Stimulated activated naive B cell treated with anti-CD40 and anti-IgM and Interleukin-4, amounts not matched to agents 10 μg/mL and 1 μg/mL and 100 μg/mL, for 72 hours (primary cell): Measurements from ENCODE around the gene MSANTD1.

Source experiments
- ATAC-seq, 2 donors: fragments of 150-1000 bp; cut with Tn5 transposase; replicated peaks; 2 replicates each; pipeline ENCODE4 v1.10.0; 2021; ENCODE audit warnings: moderate library complexity in 1 of 2
- DNase-seq: peaks from one replicate; pipeline ENCODE4 v3.0.0; 2021
- H3K27ac Mint-ChIP-seq: one replicate; pipeline ENCODE4 v1.8.0; 2022; ENCODE audit warnings: mild to moderate bottlenecking, mixed read lengths
- H3K27me3 Mint-ChIP-seq, 2 donors: one replicate each; pipeline ENCODE4 v1.8.0; 2022; ENCODE audit warnings: mixed read lengths in 2 of 2
- H3K36me3 Mint-ChIP-seq, 2 donors: one replicate each; pipeline ENCODE4 v1.8.0; 2022; ENCODE audit warnings: mixed read lengths in 2 of 2, mild to moderate bottlenecking in 1 of 2
- H3K4me1 Mint-ChIP-seq, 2 donors: one replicate each; pipeline ENCODE4 v1.8.0; 2022; ENCODE audit warnings: mixed read lengths in 2 of 2, mild to moderate bottlenecking in 1 of 2
- H3K4me3 Mint-ChIP-seq, 2 donors: one replicate each; pipeline ENCODE4 v1.8.0; 2022; ENCODE audit warnings: mild to moderate bottlenecking in 2 of 2, mixed read lengths in 2 of 2, moderate library complexity in 1 of 2
- H3K9me3 Mint-ChIP-seq, 2 donors: one replicate each; pipeline ENCODE4 v1.8.0; 2022; ENCODE audit warnings: mixed read lengths in 2 of 2, mild to moderate bottlenecking in 1 of 2

Gene MSANTD1

GRCh38 chr4:3223346-3223745, 25.6 kb upstream of the MSANTD1 start:
- DNase-seq (no peak), ATAC-seq (no peak)
- Mint-ChIP-seq H3K9me3 (no peaks in the 10 kb centered on the region), H3K36me3 (peaks cover 48 to 63% of the 10 kb centered on the region in 2 donors), H3K4me3 (no peak overlapping the region), H3K4me1 (peaks cover 0 to 3% of the 10 kb centered on the region in 2 donors), H3K27me3 (no peaks in the 10 kb centered on the region), H3K27ac (no peak overlapping the region)

- Mint-ChIP-seq H3K4me3 (no peak overlapping the region), H3K9me3 (no peaks in the 10 kb centered on the region), H3K4me1 (no peaks in the 10 kb centered on the region), H3K27ac (peak overlapping the region; percentile 87), H3K36me3 (peaks cover 49 to 63% of the 10 kb centered on the region in 2 donors), H3K27me3 (no peaks in the 10 kb centered on the region)
- DNase-seq, result no peak
- no peak for ATAC-seq
Observed at GRCh38 chr4:3223956-3224748, 24.8 kb upstream of the MSANTD1 start.

- ATAC-seq (no peak), DNase-seq (no peak)
- Mint-ChIP-seq H3K9me3 (no peaks in the 10 kb centered on the region), H3K27ac (peak overlapping the region; percentile 87), H3K4me1 (no peaks in the 10 kb centered on the region), H3K36me3 (peaks cover 59 to 64% of the 10 kb centered on the region in 2 donors), H3K27me3 (no peaks in the 10 kb centered on the region), H3K4me3 (no peak overlapping the region)
Observed at GRCh38 chr4:3225071-3225850, 23.7 kb upstream of the MSANTD1 start.

- Mint-ChIP-seq H3K4me3 (no peak overlapping the region), H3K4me1 (no peaks in the 10 kb centered on the region), H3K27me3 (no peaks in the 10 kb centered on the region), H3K9me3 (no peaks in the 10 kb centered on the region), H3K36me3 (peaks cover 64 to 71% of the 10 kb centered on the region in 2 donors), H3K27ac (peak overlapping the region; percentile 1)
- ATAC-seq (no peak), DNase-seq (no peak)
Observed at GRCh38 chr4:3225936-3226335, 23.0 kb upstream of the MSANTD1 start.

- DNase-seq (no peak), ATAC-seq (no peak)
- Mint-ChIP-seq H3K4me3 (no peak overlapping the region), H3K27me3 (no peaks in the 10 kb centered on the region), H3K27ac (no peak overlapping the region), H3K36me3 (peaks cover 64 to 70% of the 10 kb centered on the region in 2 donors), H3K9me3 (no peaks in the 10 kb centered on the region), H3K4me1 (no peaks in the 10 kb centered on the region)
Observed at GRCh38 chr4:3226467-3226866, 22.5 kb upstream of the MSANTD1 start.

GRCh38 chr4:3226944-3227343, 22.0 kb upstream of the MSANTD1 start:
- ATAC-seq (no peak), DNase-seq (no peak)
- Mint-ChIP-seq H3K27me3 (no peaks in the 10 kb centered on the region), H3K27ac (no peak overlapping the region), H3K4me3 (no peak overlapping the region), H3K9me3 (no peaks in the 10 kb centered on the region), H3K36me3 (peaks cover 64 to 72% of the 10 kb centered on the region in 2 donors), H3K4me1 (no peaks in the 10 kb centered on the region)

GRCh38 chr4:3227878-3228675, 20.9 kb upstream of the MSANTD1 start:
- Mint-ChIP-seq H3K4me3 (no peak overlapping the region), H3K36me3 (peaks cover 61 to 70% of the 10 kb centered on the region in 2 donors), H3K27ac (no peak overlapping the region), H3K27me3 (no peaks in the 10 kb centered on the region), H3K9me3 (no peaks in the 10 kb centered on the region), H3K4me1 (no peaks in the 10 kb centered on the region)
- ATAC-seq, result no peak
- no peak for DNase-seq

- H3K9me3 Mint-ChIP-seq, result no peaks in the 10 kb centered on the region
- ATAC-seq (no peak), DNase-seq (no peak)
- H3K4me3 Mint-ChIP-seq, result no peak overlapping the region
- H3K27ac Mint-ChIP-seq, result no peak overlapping the region
- H3K4me1 Mint-ChIP-seq, result peaks cover 0 to 2% of the 10 kb centered on the region in 2 donors
- H3K36me3 Mint-ChIP-seq, result peaks cover 62 to 70% of the 10 kb centered on the region in 2 donors
- no peaks in the 10 kb centered on the region for H3K27me3 Mint-ChIP-seq
Observed at GRCh38 chr4:3228881-3229280, 20.1 kb upstream of the MSANTD1 start.

GRCh38 chr4:3229328-3229727, 19.6 kb upstream of the MSANTD1 start:
- H3K36me3 Mint-ChIP-seq, result peaks cover 63 to 69% of the 10 kb centered on the region in 2 donors
- H3K27me3 Mint-ChIP-seq, result no peaks in the 10 kb centered on the region
- H3K4me3 Mint-ChIP-seq, result no peak overlapping the region
- no peak overlapping the region for H3K27ac Mint-ChIP-seq
- DNase-seq, result no peak
- ATAC-seq, result no peak
- H3K9me3 Mint-ChIP-seq, result no peaks in the 10 kb centered on the region
- peaks cover 0 to 3% of the 10 kb centered on the region in 2 donors for H3K4me1 Mint-ChIP-seq

- no peak for ATAC-seq
- Mint-ChIP-seq H3K4me3 (no peak overlapping the region), H3K27me3 (no peaks in the 10 kb centered on the region), H3K9me3 (no peaks in the 10 kb centered on the region), H3K36me3 (peaks cover 64 to 69% of the 10 kb centered on the region in 2 donors), H3K27ac (no peak overlapping the region), H3K4me1 (peaks cover 0 to 5% of the 10 kb centered on the region in 2 donors)
- no peak for DNase-seq
Observed at GRCh38 chr4:3229964-3230363, 19.0 kb upstream of the MSANTD1 start.

GRCh38 chr4:3231471-3231870, 17.5 kb upstream of the MSANTD1 start:
- H3K36me3 Mint-ChIP-seq, result peaks cover 59 to 70% of the 10 kb centered on the region in 2 donors
- ATAC-seq (no peak), DNase-seq (no peak)
- no peaks in the 10 kb centered on the region for H3K9me3 Mint-ChIP-seq
- no peak overlapping the region for H3K4me3 Mint-ChIP-seq
- no peak overlapping the region for H3K27ac Mint-ChIP-seq
- H3K4me1 Mint-ChIP-seq, result peaks cover 0 to 5% of the 10 kb centered on the region in 2 donors
- no peaks in the 10 kb centered on the region for H3K27me3 Mint-ChIP-seq

GRCh38 chr4:3232001-3232400, 17.0 kb upstream of the MSANTD1 start:
- ATAC-seq, result no peak
- Mint-ChIP-seq H3K4me1 (peaks cover 0 to 5% of the 10 kb centered on the region in 2 donors), H3K36me3 (peaks cover 59 to 76% of the 10 kb centered on the region in 2 donors), H3K27ac (no peak overlapping the region), H3K9me3 (no peaks in the 10 kb centered on the region), H3K27me3 (no peaks in the 10 kb centered on the region), H3K4me3 (no peak overlapping the region)
- no peak for DNase-seq

GRCh38 chr4:3232871-3233271, 16.1 kb upstream of the MSANTD1 start:
- Mint-ChIP-seq H3K4me3 (no peak overlapping the region), H3K4me1 (peaks cover 0 to 5% of the 10 kb centered on the region in 2 donors), H3K36me3 (peaks cover 64 to 82% of the 10 kb centered on the region in 2 donors), H3K27me3 (no peaks in the 10 kb centered on the region), H3K9me3 (no peaks in the 10 kb centered on the region), H3K27ac (no peak overlapping the region)
- DNase-seq (no peak), ATAC-seq (no peak)

GRCh38 chr4:3233391-3234071, 15.4 kb upstream of the MSANTD1 start:
- no peaks in the 10 kb centered on the region for H3K9me3 Mint-ChIP-seq
- peaks cover 66 to 81% of the 10 kb centered on the region in 2 donors for H3K36me3 Mint-ChIP-seq
- peaks cover 0 to 5% of the 10 kb centered on the region in 2 donors for H3K4me1 Mint-ChIP-seq
- H3K4me3 Mint-ChIP-seq, result no peak overlapping the region
- H3K27me3 Mint-ChIP-seq, result no peaks in the 10 kb centered on the region
- H3K27ac Mint-ChIP-seq, result peak overlapping the region; percentile 4
- ATAC-seq (no peak), DNase-seq (no peak)
